HFFc6 (cell line): ENCODE results near the gene C2orf74. TPM values are rescaled to one million over a fixed set of nuclear protein-coding genes. Genes with fewer than 3 reads are reported as not detected.

Source experiments
- DNase-seq: peaks from one replicate; pipeline ENCODE4 v3.0.0-alpha.2; 2018
- H3K27ac Mint-ChIP-seq: 2 replicates; pipeline ENCODE4 v1.8.0; 2020; ENCODE audit warnings: mild to moderate bottlenecking, mixed read lengths
- H3K27me3 Mint-ChIP-seq: 2 replicates; pipeline ENCODE4 v1.8.0; 2021; ENCODE audit warnings: mild to moderate bottlenecking, moderate library complexity, mixed read lengths; ENCODE audit not compliant: insufficient read depth
- H3K36me3 Mint-ChIP-seq: 2 replicates; pipeline ENCODE4 v1.8.0; 2021; ENCODE audit warnings: low read depth, mixed read lengths
- H3K4me1 Mint-ChIP-seq: 2 replicates; pipeline ENCODE4 v1.8.0; 2020; ENCODE audit warnings: low read depth, mixed read lengths
- H3K4me3 Mint-ChIP-seq: 2 replicates; pipeline ENCODE4 v1.8.0; 2020; ENCODE audit warnings: mild to moderate bottlenecking, moderate library complexity, mixed read lengths
- H3K9me3 Mint-ChIP-seq: 2 replicates; pipeline ENCODE4 v1.8.0; 2020; ENCODE audit warnings: mild to moderate bottlenecking, mixed read lengths
- total RNA-seq, 6 experiments: library from RNA; stranded (reverse); fragmentation: NEBNext Ultra II Directional; extraction: Animal tissue kit (Norgen Biotek cat#: 25700); gene quantifications; 2 replicates in 1 of 6; 3 replicates in 5 of 6; pipeline ENCODE4 v1.2.3, GENCODE V29; 2021
- TF ChIP-seq, protein P1 (sequence below): fragments of 200-600 bp; sonication (generic); IDR thresholded peaks from 2 replicates; pipeline ENCODE4 v1.5.0; 2021; ENCODE audit warnings: antibody characterized with exemption, mild to moderate bottlenecking

The C2orf74 gene
- total RNA-seq, 6 experiments from 2014 or later, result 13.5 to 23.0 (median 20.7) TPM

DNA sequence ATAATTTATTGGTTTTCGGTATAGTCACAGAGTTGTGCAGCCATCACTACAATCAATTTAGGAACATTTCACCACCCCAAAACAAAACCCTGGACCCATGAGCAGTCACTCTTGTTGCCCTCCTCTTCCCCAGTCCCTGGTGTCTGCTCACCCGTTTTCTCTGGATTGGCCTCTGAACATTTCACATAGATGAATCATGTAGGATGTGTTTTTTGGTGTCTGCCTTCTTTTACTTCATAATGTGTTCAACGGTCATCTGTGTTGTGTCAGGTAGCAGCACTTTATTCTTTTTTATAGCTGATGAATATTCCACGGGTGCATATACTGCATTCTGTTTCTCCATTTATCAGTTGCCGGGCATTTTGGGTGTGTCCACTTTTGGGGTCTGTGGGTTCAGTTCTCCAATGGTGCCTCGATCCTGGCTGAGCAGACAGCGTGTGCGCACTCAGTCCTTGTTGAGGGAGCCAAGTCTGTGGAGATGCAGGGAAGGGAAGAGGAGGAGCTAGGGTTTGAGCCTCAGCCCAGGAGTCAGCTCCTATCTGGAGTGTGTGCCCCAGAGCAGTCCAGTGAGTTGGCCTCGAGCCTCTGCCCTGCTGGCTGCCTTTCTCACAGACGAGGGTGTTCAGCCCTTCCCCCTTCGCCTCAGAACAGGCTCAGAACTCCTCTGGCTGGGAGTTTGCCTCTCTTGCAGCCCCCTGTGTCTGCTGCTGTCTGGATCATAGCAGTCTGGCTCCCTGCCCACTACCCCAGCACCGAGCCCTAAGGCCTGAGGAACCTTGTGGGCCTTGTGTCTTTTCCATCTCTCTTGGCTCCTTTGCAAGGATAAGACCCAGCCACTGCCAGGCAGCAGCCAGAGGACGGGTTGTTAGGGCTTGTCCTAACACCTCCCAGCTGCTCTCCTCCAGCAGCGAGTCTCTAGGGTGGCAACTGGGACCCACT, 18.0 kb downstream of the C2orf74 start:
- TF ChIP-seq, protein P1, sequence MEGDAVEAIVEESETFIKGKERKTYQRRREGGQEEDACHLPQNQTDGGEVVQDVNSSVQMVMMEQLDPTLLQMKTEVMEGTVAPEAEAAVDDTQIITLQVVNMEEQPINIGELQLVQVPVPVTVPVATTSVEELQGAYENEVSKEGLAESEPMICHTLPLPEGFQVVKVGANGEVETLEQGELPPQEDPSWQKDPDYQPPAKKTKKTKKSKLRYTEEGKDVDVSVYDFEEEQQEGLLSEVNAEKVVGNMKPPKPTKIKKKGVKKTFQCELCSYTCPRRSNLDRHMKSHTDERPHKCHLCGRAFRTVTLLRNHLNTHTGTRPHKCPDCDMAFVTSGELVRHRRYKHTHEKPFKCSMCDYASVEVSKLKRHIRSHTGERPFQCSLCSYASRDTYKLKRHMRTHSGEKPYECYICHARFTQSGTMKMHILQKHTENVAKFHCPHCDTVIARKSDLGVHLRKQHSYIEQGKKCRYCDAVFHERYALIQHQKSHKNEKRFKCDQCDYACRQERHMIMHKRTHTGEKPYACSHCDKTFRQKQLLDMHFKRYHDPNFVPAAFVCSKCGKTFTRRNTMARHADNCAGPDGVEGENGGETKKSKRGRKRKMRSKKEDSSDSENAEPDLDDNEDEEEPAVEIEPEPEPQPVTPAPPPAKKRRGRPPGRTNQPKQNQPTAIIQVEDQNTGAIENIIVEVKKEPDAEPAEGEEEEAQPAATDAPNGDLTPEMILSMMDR, result no peak
- H3K36me3 Mint-ChIP-seq, result peaks cover 59% of the 10 kb centered on the region
- DNase-seq, result peak; percentile 63
- peak overlapping the region; percentile 86 for H3K4me3 Mint-ChIP-seq
- H3K9me3 Mint-ChIP-seq, result no peaks in the 10 kb centered on the region
- peak overlapping the region; percentile 87 for H3K27ac Mint-ChIP-seq
- H3K27me3 Mint-ChIP-seq, result peaks cover 4% of the 10 kb centered on the region
- H3K4me1 Mint-ChIP-seq, result peaks cover 53% of the 10 kb centered on the region

DNA sequence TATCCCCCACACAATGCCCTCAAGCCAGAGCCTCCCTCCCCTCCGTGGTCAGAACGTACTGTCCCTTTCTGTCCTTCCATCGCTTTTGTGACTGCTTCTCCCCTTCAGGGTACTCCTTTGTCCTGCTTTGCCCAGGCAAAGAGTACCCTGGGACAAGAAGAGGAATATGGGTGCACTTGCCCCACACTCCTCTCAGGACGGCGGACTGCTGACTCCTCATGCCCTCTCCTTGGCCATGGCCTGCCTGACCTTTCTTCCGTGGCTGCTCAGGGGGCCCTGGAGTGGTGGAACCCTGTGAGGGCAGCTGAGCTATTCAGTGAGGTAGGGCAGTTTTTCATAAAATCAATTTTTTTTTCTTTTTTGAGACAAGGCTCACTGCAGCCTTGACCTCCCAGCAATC, 18.7 kb downstream of the C2orf74 start:
- Mint-ChIP-seq H3K36me3 (peaks cover 63% of the 10 kb centered on the region), H3K9me3 (no peaks in the 10 kb centered on the region), H3K4me3 (peak overlapping the region; percentile 86), H3K27me3 (peaks cover 4% of the 10 kb centered on the region), H3K4me1 (peaks cover 53% of the 10 kb centered on the region), H3K27ac (peak overlapping the region; percentile 87)
- no peak for DNase-seq
- TF ChIP-seq, protein P1, result no peak

DNA sequence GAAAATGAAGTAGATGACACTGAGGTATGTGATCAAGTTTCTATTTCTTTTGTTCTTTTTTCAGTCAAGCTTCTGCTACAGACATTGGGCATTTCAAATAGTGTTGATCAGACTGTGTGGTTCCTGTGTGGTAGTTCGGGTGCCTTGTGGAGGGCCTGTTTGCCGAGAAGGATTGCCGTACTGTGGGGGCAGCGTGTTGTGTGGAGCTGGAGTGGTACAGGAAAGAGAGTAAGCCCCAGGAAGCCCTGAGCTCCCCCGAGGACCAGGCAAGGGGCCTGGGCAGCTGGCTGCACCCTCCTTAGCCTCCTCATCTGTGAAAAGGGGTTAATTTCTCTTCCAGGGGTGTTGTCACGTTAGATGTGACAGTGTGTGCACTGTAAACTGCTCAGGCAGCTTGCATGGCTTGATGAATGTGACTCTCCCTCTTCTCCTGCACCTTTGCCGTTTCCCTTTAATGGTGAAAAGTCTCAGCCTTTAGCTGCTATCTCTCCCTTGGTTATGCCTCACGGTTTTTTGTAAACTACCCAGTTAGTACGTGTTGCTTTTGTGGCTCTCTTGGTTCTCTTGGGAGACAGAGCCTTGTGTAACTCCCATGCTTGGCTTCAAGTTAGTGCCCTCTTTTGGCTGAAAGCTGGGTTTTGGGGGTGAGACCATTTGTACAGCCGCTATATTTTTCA, 19.5 kb downstream of the C2orf74 start:
- Mint-ChIP-seq H3K4me1 (peaks cover 48% of the 10 kb centered on the region), H3K27ac (peak overlapping the region; percentile 54), H3K9me3 (no peaks in the 10 kb centered on the region), H3K4me3 (peak overlapping the region; percentile 41; the same call in 1 of the 2 replicates), H3K27me3 (peaks cover 4% of the 10 kb centered on the region), H3K36me3 (peaks cover 70% of the 10 kb centered on the region)
- no peak for DNase-seq
- TF ChIP-seq, protein P1, result no peak

DNA sequence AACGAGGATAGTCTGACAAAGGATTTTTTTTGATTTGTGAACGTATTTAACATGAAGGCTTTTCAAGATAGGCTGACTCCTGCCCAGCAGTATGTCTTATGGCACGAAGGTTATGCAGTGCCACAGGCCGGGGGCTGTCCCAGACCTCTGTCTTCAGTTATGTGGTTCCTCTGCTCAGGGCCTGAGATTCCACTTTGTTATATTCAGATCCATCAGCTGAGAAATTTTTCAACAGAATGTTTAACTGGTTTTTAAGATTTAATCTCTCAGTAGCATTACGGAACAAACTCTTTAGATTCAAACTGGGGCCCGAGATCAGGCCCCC, 20.0 kb downstream of the C2orf74 start:
- Mint-ChIP-seq H3K36me3 (peaks cover 73% of the 10 kb centered on the region), H3K9me3 (no peaks in the 10 kb centered on the region), H3K4me1 (peaks cover 46% of the 10 kb centered on the region), H3K27me3 (peaks cover 4% of the 10 kb centered on the region; the same call in 1 of the 2 replicates), H3K4me3 (no peak overlapping the region), H3K27ac (peak overlapping the region; percentile 51)
- TF ChIP-seq, protein P1, result no peak
- DNase-seq, result no peak

DNA sequence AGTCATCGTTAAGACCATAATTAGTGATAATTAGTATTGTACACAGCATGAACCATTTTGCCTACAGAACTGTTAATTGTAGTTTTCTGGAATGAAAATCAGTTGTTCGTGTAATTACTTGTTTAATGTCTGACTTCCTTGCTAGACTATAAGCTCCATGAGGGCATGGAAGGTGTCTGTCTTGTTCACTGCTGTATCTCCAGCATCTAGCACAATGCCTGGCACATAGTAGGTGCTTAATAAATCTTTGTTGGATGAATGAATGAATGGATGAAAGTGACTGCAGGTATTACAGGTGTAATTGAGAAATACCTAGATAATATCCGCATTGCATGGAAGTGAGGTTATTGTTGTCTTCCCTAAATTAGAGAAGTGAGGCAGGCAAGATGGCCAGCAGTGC, 21.8 kb downstream of the C2orf74 start:
- peaks cover 2% of the 10 kb centered on the region; the same call in 1 of the 2 replicates for H3K27me3 Mint-ChIP-seq
- H3K27ac Mint-ChIP-seq, result no peak overlapping the region
- DNase-seq, result no peak
- peaks cover 79% of the 10 kb centered on the region for H3K36me3 Mint-ChIP-seq
- TF ChIP-seq, protein P1, result no peak
- H3K4me1 Mint-ChIP-seq, result peaks cover 39% of the 10 kb centered on the region
- H3K4me3 Mint-ChIP-seq, result no peak overlapping the region
- H3K9me3 Mint-ChIP-seq, result no peaks in the 10 kb centered on the region
